Colon (tissue), 2 donors: ENCODE measurements around the gene MYO9A.

ENCODE experiments used
- FAIRE-seq: peaks from 2 replicates; lab custom pipeline; 2012; peaks lifted over from hg19 to GRCh38; lab: Jason Lieb, UNC
- donor health status: control.
- donor health status: control.

The MYO9A gene

GRCh38 chr15:71781965-71782265, 336.0 kb downstream of the MYO9A start:
- FAIRE-seq: no peak

- FAIRE-seq: no peak
Observed at GRCh38 chr15:71781179-71781964, 336.6 kb downstream of the MYO9A start.

- no peak for FAIRE-seq
Observed at GRCh38 chr15:71780115-71780976, 337.6 kb downstream of the MYO9A start.

GRCh38 chr15:71779073-71779797, 338.7 kb downstream of the MYO9A start:
- FAIRE-seq: no peak

- no peak for FAIRE-seq
Observed at GRCh38 chr15:71777216-71777943, 340.6 kb downstream of the MYO9A start.

- FAIRE-seq: no peak
Observed at GRCh38 chr15:71776304-71776703, 341.6 kb downstream of the MYO9A start.

GRCh38 chr15:71775856-71776255, 342.1 kb downstream of the MYO9A start:
- no peak for FAIRE-seq

- FAIRE-seq: no peak
Observed at GRCh38 chr15:71773206-71773859, 344.6 kb downstream of the MYO9A start.
